ENCODE measurements around the gene GGT6.

Gene GGT6

GRCh38 chr17:4550534-4551039 lies 9.8 kb downstream of the GGT6 start:
- DNase-seq, result no peak

- DNase-seq, result no peak
These were observed 10.4 kb downstream of the GGT6 start for GRCh38 chr17:4549781-4550533.

GRCh38 chr17:4548721-4549531 lies 11.5 kb downstream of the GGT6 start:
- DNase-seq, result no peak

- no peak for DNase-seq
These were observed 12.3 kb downstream of the GGT6 start for GRCh38 chr17:4548061-4548461.

- DNase-seq, result no peak
These were observed 13.1 kb downstream of the GGT6 start for GRCh38 chr17:4547118-4547906.

- DNase-seq, result no peak
These were observed 15.0 kb downstream of the GGT6 start for GRCh38 chr17:4545217-4545951.

GRCh38 chr17:4544951-4545216 lies 15.5 kb downstream of the GGT6 start:
- no peak for DNase-seq

- no peak for DNase-seq
These were observed 16.0 kb downstream of the GGT6 start for GRCh38 chr17:4544135-4544950.

GRCh38 chr17:4543557-4544026 lies 16.8 kb downstream of the GGT6 start:
- no peak for DNase-seq

GRCh38 chr17:4542726-4543191 lies 17.6 kb downstream of the GGT6 start:
- no peak for DNase-seq

- no peak for DNase-seq
These were observed 18.2 kb downstream of the GGT6 start for GRCh38 chr17:4542003-4542725.

GRCh38 chr17:4541328-4542002 lies 18.9 kb downstream of the GGT6 start:
- DNase-seq, result no peak

- DNase-seq, result no peak
These were observed 19.6 kb downstream of the GGT6 start for GRCh38 chr17:4540687-4541327.

GRCh38 chr17:4540224-4540651 lies 20.1 kb downstream of the GGT6 start:
- no peak for DNase-seq

GRCh38 chr17:4539576-4540223 lies 20.7 kb downstream of the GGT6 start:
- DNase-seq, result no peak

- no peak for DNase-seq
These were observed 21.4 kb downstream of the GGT6 start for GRCh38 chr17:4539025-4539424.

- no peak for DNase-seq
These were observed 22.0 kb downstream of the GGT6 start for GRCh38 chr17:4538236-4539002.
